ENCODE measurements around the gene SPTAN1. TPM values are rescaled to one million over a fixed set of nuclear protein-coding genes. Genes with fewer than 3 reads are reported as not detected.

The SPTAN1 gene
- total RNA-seq, 1 donor from 2014 or later: 292 TPM

GRCh38 chr9:128556926-128557634 is 4.7 kb downstream of the SPTAN1 start:
- TF ChIP-seq POLR2AphosphoS5 (IDR thresholded peaks at IDR 0.05; ENCODE audit: insufficient read depth in 1 of 2, low read depth in 1 of 2): no peak
- TF ChIP-seq POLR2A (IDR thresholded peaks at IDR 0.05): no peak
- TF ChIP-seq CTCF (IDR thresholded peaks at IDR 0.05): no peak
- peak overlapping the region; percentile 4 for H3K27ac ChIP-seq
- peaks cover 70% of the 10 kb centered on the region for H3K4me1 ChIP-seq
- intact Hi-C loops (cut with DNase I): loop anchor here (10.0 kb wide), 1 partner anchor 128 kb away; the partner anchor contains the start of gene SET
- H3K27me3 ChIP-seq: no peaks in the 10 kb centered on the region
- H3K36me3 ChIP-seq: peaks cover 0 to 2% of the 10 kb centered on the region in 2 donors
- no peaks in the 10 kb centered on the region for H3K9me3 ChIP-seq
- H3K4me3 ChIP-seq: no peak overlapping the region
- DNase-seq (ENCODE audit: extremely low spot score in 2 of 2): no peak

GRCh38 chr9:128558431-128559310 is 6.3 kb downstream of the SPTAN1 start:
- intact Hi-C loops (cut with DNase I): loop anchor here (10.0 kb wide), 1 partner anchor 126 kb away; the partner anchor contains the start of gene SET
- no peaks in the 10 kb centered on the region for H3K27me3 ChIP-seq
- peak overlapping the region; percentile 71 for H3K27ac ChIP-seq
- no peaks in the 10 kb centered on the region for H3K9me3 ChIP-seq
- DNase-seq (ENCODE audit: extremely low spot score in 2 of 2): no peak
- peaks cover 0 to 5% of the 10 kb centered on the region in 2 donors for H3K36me3 ChIP-seq
- TF ChIP-seq CTCF (IDR thresholded peaks at IDR 0.05): no peak
- peak in 1 of 2 donors; percentile 73 for TF ChIP-seq POLR2AphosphoS5 (IDR thresholded peaks at IDR 0.05; ENCODE audit: insufficient read depth in 1 of 2, low read depth in 1 of 2)
- H3K4me3 ChIP-seq: peak overlapping the region in 1 of 2 donors; percentile 13
- H3K4me1 ChIP-seq: peaks cover 66% of the 10 kb centered on the region

- Histone ChIP-seq H3K27ac (no peak overlapping the region), H3K4me3 (no peak overlapping the region), H3K4me1 (peaks cover 23% of the 10 kb centered on the region), H3K27me3 (no peaks in the 10 kb centered on the region), H3K9me3 (no peaks in the 10 kb centered on the region), H3K36me3 (peaks cover 0 to 43% of the 10 kb centered on the region in 2 donors)
- TF ChIP-seq POLR2A (IDR thresholded peaks at IDR 0.05): no peak
- TF ChIP-seq CTCF (IDR thresholded peaks at IDR 0.05): no peak
- no peak for TF ChIP-seq POLR2AphosphoS5 (IDR thresholded peaks at IDR 0.05; ENCODE audit: insufficient read depth in 1 of 2, low read depth in 1 of 2)
- DNase-seq (ENCODE audit: extremely low spot score in 2 of 2): no peak
- intact Hi-C loops (cut with DNase I): no loop called here
Measured at GRCh38 chr9:128565578-128565977, 13.2 kb downstream of the SPTAN1 start.

- no peak for TF ChIP-seq POLR2AphosphoS5 (IDR thresholded peaks at IDR 0.05; ENCODE audit: insufficient read depth in 1 of 2, low read depth in 1 of 2)
- TF ChIP-seq POLR2A (IDR thresholded peaks at IDR 0.05): no peak
- no peak for TF ChIP-seq CTCF (IDR thresholded peaks at IDR 0.05)
- intact Hi-C loops (cut with DNase I): no loop called here
- Histone ChIP-seq H3K27ac (no peak overlapping the region), H3K27me3 (no peaks in the 10 kb centered on the region), H3K4me3 (no peak overlapping the region), H3K36me3 (peaks cover 0 to 46% of the 10 kb centered on the region in 2 donors), H3K4me1 (peaks cover 17% of the 10 kb centered on the region), H3K9me3 (no peaks in the 10 kb centered on the region)
- DNase-seq (ENCODE audit: extremely low spot score in 2 of 2): no peak
Measured at GRCh38 chr9:128568470-128569078, 16.2 kb downstream of the SPTAN1 start.
